ENCODE results near the gene ASPHD1.

ASPHD1 gene

DNA sequence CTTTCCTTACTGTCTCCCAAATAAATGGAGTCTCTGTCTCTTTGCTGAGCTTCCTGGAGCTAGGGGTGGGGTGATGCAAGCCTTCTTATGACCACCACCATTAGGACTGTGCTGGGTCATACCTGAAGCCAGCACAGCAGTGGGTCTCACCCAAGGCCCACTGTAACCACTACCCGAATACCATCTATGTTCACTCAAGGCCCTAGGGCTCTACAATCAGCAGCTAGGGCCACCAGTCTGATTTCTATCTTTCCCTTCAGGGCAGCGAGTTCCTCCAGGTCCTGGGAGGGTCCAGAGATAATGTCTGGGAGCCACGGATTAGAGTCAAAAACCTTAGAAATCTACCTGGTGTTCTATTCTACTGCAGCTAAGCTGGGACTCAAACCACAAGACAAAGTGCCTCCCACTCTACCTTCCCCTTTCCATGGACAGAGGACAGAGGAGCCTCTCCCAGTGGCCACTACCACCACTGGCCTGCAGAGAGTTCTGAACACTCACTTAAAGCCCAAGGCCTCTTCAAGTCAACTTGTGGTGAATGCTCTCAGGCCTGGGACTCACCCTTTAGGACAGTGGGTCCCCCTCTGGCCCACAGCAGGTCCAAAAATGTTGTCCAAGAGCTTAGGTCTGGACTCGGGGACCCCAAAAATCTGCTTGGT is 50.6 kb downstream of the ASPHD1 start:
- no peak for DNase-seq

DNA sequence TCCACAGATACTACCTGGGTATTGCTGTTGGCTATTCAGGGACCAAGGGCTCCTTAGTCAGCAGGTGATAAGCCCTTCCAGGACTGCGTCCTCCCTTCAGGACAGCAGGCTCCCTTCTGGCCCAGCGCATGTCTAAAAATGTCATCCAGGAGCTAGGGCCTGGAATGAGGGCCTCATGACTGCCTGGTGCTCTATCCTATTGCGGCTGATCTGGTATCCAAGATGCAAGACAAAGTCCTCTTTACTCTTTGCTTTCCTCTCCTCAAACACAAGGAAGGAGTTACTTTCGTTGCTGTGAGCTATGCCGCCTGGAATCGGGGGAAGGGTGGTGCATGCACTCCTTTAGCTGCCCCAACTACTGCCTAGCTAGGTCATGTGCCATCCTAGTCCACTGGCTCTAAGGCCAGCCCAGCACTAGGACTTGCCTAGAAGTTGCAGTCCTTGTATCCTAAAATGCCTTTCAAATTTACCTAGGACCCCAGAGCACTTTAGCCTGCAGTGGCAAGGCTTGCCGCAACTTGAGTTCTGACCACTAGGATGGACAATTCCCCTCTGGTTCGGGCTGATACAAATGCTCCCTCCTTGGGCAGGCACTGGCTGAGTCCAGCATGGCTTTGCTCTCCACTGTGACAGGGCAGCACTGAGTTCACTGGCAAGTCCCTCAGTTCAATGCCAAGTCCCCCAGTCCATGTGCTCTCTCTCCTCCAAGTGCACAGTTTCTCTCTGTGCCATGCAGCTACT is 51.5 kb downstream of the ASPHD1 start:
- DNase-seq, result no peak
